ENCODE data around the gene EXD3. TPM values are rescaled to one million over a fixed set of nuclear protein-coding genes. Genes with fewer than 3 reads are reported as not detected.

The EXD3 gene
- total RNA-seq, 8 experiments from 2014 or later = 3.2 to 14.8 (median 9.6) TPM

Other genes starting within 250 kb of the EXD3 start
- gene ANAPC2, start 234.6 kb downstream of the EXD3 start, total RNA-seq = 10 to 100 TPM; 11.9 to 43.3 (median 20.0) TPM
- 10 to 100 TPM; 28.2 to 50.7 (median 44.5) TPM for gene SSNA1, start 234.5 kb downstream of the EXD3 start, total RNA-seq
- gene TPRN, start 222.4 kb downstream of the EXD3 start, total RNA-seq = 10 to 100 TPM in 4 of 8 experiments, 1 to 10 TPM in 4; 5.9 to 79.6 (median 10.6) TPM
- gene TMEM203, start 217.5 kb downstream of the EXD3 start, total RNA-seq = 10 to 100 TPM; 20.0 to 31.7 (median 26.4) TPM
- gene NDOR1, start 217.5 kb downstream of the EXD3 start, total RNA-seq = 10 to 100 TPM in 2 of 8 experiments, 1 to 10 TPM in 6; 5.1 to 25.3 (median 8.6) TPM
- gene RNF208, start 200.9 kb downstream of the EXD3 start, total RNA-seq = 1 to 10 TPM in 7 of 8 experiments, under 1 TPM in 1; 0.41 to 7.0 (median 3.0) TPM
- gene CYSRT1, start 198.0 kb downstream of the EXD3 start, total RNA-seq = 1 to 10 TPM; 1.2 to 4.7 (median 1.3) TPM
- 1 to 10 TPM in 1 of 8 experiments, under 1 TPM in 7; 0.23 to 1.1 (median 0.46) TPM for gene RNF224, start 195.7 kb downstream of the EXD3 start, total RNA-seq
- under 1 TPM in 6 of 8 experiments, not detected in 2; 0.11 to 0.49 (median 0.20) TPM for gene SLC34A3, start 192.3 kb downstream of the EXD3 start, total RNA-seq
- gene TUBB4B, start 181.9 kb downstream of the EXD3 start, total RNA-seq = 100 to 1,000 TPM in 5 of 8 experiments, 10 to 100 TPM in 3; 57.6 to 372 (median 151) TPM
- gene STPG3, start 171.9 kb downstream of the EXD3 start, total RNA-seq = 1 to 10 TPM in 3 of 8 experiments, under 1 TPM in 2, not detected in 3; 0.42 to 1.4 (median 1.3) TPM
- 10 to 100 TPM; 22.8 to 38.4 (median 34.5) TPM for gene NELFB, start 167.8 kb downstream of the EXD3 start, total RNA-seq
- 10 to 100 TPM in 2 of 8 experiments, 1 to 10 TPM in 1, under 1 TPM in 5; 0.11 to 14.2 (median 0.71) TPM for gene TOR4A, start 145.4 kb downstream of the EXD3 start, total RNA-seq
- gene NRARP, start 120.9 kb downstream of the EXD3 start, total RNA-seq = 10 to 100 TPM in 1 of 8 experiments, 1 to 10 TPM in 5, under 1 TPM in 1, not detected in 1; 1.00 to 20.5 (median 3.4) TPM
- gene NOXA1, start 231 bp upstream of the EXD3 start, total RNA-seq = 1 to 10 TPM in 2 of 8 experiments, under 1 TPM in 6; 0.13 to 2.1 (median 0.32) TPM
- gene ENTPD8, start 18.2 kb upstream of the EXD3 start, total RNA-seq = under 1 TPM in 6 of 8 experiments, not detected in 2; 0.08 to 0.52 (median 0.21) TPM
- 100 to 1,000 TPM in 1 of 8 experiments, 10 to 100 TPM in 7; 18.0 to 116 (median 26.2) TPM for gene NSMF, start 36.2 kb upstream of the EXD3 start, total RNA-seq
- 1 to 10 TPM in 5 of 8 experiments, under 1 TPM in 3; 0.16 to 3.3 (median 1.5) TPM for gene PNPLA7, start 127.2 kb upstream of the EXD3 start, total RNA-seq
- 10 to 100 TPM; 18.4 to 36.5 (median 29.6) TPM for gene MRPL41, start 128.7 kb upstream of the EXD3 start, total RNA-seq
- 10 to 100 TPM; 26.3 to 74.6 (median 41.1) TPM for gene DPH7, start 155.8 kb upstream of the EXD3 start, total RNA-seq
- gene ZMYND19, start 167.3 kb upstream of the EXD3 start, total RNA-seq = 10 to 100 TPM; 19.6 to 45.9 (median 26.8) TPM
- gene ARRDC1, start 182.5 kb upstream of the EXD3 start, total RNA-seq = 10 to 100 TPM in 7 of 8 experiments, 1 to 10 TPM in 1; 9.4 to 30.2 (median 14.7) TPM
- gene EHMT1, start 195.8 kb upstream of the EXD3 start, total RNA-seq = 10 to 100 TPM; 25.0 to 90.6 (median 42.6) TPM

All from motor neuron (in vitro differentiated cells).